GOT3 (cell line): ENCODE measurements around the gene ARHGAP24.
"Not testable (repeated sequence)": the region's sequence is repeated elsewhere in the genome, so short reads cannot be mapped to it uniquely, and the experiment has no call there.

ENCODE experiments used
- DNase-seq: peaks from one replicate; lab custom pipeline; 2025; ENCODE audit warnings: mixed read lengths; lab: John Stamatoyannopoulos, UW

Gene ARHGAP24

GRCh38 chr4:85818700-85819099, 343.8 kb downstream of the ARHGAP24 start:
- DNase-seq = no peak

GRCh38 chr4:85820101-85820500, 345.2 kb downstream of the ARHGAP24 start:
- DNase-seq = not testable (repeated sequence)

GRCh38 chr4:85821688-85822455, 346.9 kb downstream of the ARHGAP24 start:
- no peak for DNase-seq

GRCh38 chr4:85823295-85823694, 348.3 kb downstream of the ARHGAP24 start:
- DNase-seq = no peak

- DNase-seq = no peak
These were observed 349.4 kb downstream of the ARHGAP24 start for GRCh38 chr4:85824166-85824945.

- no peak for DNase-seq
These were observed 351.2 kb downstream of the ARHGAP24 start for GRCh38 chr4:85826060-85826678.

GRCh38 chr4:85828027-85828890, 353.3 kb downstream of the ARHGAP24 start:
- DNase-seq = no peak

- no peak for DNase-seq
These were observed 354.5 kb downstream of the ARHGAP24 start for GRCh38 chr4:85829276-85830051.

GRCh38 chr4:85831647-85832046, 356.7 kb downstream of the ARHGAP24 start:
- no peak for DNase-seq

GRCh38 chr4:85833302-85833701, 358.4 kb downstream of the ARHGAP24 start:
- DNase-seq = no peak

- no peak for DNase-seq
These were observed 360.0 kb downstream of the ARHGAP24 start for GRCh38 chr4:85834934-85835333.

GRCh38 chr4:85836588-85837438, 361.9 kb downstream of the ARHGAP24 start:
- no peak for DNase-seq

GRCh38 chr4:85837439-85837733, 362.4 kb downstream of the ARHGAP24 start:
- no peak for DNase-seq

- DNase-seq = not testable (repeated sequence)
These were observed 365.1 kb downstream of the ARHGAP24 start for GRCh38 chr4:85839981-85840451.

- DNase-seq = no peak
These were observed 367.6 kb downstream of the ARHGAP24 start for GRCh38 chr4:85842540-85842939.

- not testable (repeated sequence) for DNase-seq
These were observed 378.8 kb downstream of the ARHGAP24 start for GRCh38 chr4:85853740-85854139.

GRCh38 chr4:85854546-85854945, 379.6 kb downstream of the ARHGAP24 start:
- DNase-seq = no peak

- no peak for DNase-seq
These were observed 385.3 kb downstream of the ARHGAP24 start for GRCh38 chr4:85860066-85860740.

- DNase-seq = no peak
These were observed 386.3 kb downstream of the ARHGAP24 start for GRCh38 chr4:85861064-85861765.
